Kidney tubule cell (primary cell): ENCODE results near the gene ELAPOR1.

ENCODE experiments used
- DNase-seq: peaks from one replicate; pipeline ENCODE4 v3.0.0-alpha.2; 2018; ENCODE audit warnings: low spot score

Gene ELAPOR1, protein sequence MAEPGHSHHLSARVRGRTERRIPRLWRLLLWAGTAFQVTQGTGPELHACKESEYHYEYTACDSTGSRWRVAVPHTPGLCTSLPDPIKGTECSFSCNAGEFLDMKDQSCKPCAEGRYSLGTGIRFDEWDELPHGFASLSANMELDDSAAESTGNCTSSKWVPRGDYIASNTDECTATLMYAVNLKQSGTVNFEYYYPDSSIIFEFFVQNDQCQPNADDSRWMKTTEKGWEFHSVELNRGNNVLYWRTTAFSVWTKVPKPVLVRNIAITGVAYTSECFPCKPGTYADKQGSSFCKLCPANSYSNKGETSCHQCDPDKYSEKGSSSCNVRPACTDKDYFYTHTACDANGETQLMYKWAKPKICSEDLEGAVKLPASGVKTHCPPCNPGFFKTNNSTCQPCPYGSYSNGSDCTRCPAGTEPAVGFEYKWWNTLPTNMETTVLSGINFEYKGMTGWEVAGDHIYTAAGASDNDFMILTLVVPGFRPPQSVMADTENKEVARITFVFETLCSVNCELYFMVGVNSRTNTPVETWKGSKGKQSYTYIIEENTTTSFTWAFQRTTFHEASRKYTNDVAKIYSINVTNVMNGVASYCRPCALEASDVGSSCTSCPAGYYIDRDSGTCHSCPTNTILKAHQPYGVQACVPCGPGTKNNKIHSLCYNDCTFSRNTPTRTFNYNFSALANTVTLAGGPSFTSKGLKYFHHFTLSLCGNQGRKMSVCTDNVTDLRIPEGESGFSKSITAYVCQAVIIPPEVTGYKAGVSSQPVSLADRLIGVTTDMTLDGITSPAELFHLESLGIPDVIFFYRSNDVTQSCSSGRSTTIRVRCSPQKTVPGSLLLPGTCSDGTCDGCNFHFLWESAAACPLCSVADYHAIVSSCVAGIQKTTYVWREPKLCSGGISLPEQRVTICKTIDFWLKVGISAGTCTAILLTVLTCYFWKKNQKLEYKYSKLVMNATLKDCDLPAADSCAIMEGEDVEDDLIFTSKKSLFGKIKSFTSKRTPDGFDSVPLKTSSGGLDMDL

DNA sequence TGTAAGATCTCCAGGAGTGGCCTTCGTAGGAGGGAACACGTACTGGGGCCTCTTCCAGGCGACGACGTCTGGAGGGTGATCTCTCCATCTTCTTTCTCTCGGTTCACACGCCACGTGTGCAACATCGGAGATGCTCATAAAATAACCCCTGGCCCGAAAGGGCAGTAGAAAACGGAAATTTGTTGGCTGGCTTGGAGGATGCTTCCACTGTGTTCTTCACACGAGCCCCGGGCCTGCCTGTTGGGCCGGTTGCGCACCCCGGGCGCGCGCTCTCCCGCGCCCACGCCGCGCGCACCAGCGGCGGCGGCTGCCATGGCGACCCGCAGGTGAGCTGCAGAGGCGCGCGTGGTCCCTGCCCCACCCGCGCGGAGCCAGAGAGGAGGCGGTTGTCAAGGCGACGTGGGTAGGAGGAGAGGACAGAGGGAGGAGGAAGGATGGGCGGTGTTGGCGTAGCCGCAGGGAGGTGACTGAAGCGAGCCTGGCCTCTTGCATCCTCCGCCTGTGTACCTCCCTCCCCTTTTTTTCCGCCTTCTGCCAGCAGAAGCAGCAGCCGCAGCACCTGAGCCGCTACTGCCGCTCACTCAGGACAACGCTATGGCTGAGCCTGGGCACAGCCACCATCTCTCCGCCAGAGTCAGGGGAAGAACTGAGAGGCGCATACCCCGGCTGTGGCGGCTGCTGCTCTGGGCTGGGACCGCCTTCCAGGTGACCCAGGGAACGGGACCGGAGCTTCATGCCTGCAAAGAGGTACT lies at the start of gene ELAPOR1:
Gene ELAPOR1 (plus strand): TSS at position 526 of the 752 bp plus-strand sequence. CDS start 69 bp downstream, at position 595.
- DNase-seq, result peak; percentile 56

DNA sequence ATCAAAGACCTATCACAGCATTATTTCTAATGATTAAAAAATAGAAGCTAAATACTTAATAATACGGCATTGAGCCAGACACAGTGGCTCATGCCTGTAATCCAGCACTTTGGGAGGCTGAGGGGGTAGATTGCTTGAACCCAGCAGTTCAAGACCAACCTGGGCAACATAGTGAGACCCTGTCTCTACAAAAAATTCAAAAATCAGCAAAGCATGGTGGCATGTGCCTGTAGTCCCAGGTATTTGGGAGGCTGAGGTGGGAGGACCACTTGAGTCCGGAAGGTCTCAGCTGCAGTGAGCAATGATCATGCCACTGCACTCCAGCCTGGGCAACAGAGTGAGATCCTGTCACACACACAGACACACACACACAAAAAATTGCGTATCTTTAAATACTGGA lies 48.8 kb upstream of the ELAPOR1 start:
- no peak for DNase-seq

DNA sequence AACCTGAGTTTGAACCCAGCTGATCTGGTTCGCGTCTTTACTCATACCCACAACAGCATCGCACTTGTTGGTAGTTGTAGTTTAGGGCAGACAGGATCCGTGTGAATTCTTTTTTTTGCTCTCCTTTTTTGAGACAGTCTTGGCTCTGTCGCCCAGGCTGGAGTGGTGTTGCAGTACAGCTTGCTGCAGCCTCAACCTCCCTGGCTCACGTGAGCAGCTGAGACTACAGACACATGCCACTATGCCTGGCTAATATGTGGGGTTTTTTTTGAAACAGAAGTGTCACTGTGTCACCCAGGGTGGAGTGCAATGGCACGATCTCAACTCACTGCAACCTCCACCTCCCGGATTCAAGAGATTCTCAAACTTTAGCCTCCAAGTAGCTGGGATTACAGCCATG lies 46.0 kb upstream of the ELAPOR1 start:
- DNase-seq, result no peak

DNA sequence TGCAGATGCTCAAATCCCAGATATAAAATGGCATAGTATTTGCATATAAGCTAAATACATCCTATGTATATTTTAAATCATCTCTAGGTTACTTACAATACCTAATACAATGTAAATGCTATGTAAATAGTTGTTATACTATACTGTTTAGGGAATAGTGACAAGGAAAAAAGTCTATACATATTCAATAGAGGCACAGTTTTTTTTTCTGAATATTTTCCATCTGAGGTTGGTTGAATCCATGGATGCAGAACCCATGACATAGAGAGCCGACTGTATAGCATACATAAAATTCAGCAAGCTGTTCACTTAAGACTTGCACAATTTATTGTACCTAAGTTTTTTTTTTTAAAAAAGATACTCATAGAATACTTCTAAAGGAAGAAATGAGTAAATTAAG lies 44.6 kb upstream of the ELAPOR1 start:
- no peak for DNase-seq

DNA sequence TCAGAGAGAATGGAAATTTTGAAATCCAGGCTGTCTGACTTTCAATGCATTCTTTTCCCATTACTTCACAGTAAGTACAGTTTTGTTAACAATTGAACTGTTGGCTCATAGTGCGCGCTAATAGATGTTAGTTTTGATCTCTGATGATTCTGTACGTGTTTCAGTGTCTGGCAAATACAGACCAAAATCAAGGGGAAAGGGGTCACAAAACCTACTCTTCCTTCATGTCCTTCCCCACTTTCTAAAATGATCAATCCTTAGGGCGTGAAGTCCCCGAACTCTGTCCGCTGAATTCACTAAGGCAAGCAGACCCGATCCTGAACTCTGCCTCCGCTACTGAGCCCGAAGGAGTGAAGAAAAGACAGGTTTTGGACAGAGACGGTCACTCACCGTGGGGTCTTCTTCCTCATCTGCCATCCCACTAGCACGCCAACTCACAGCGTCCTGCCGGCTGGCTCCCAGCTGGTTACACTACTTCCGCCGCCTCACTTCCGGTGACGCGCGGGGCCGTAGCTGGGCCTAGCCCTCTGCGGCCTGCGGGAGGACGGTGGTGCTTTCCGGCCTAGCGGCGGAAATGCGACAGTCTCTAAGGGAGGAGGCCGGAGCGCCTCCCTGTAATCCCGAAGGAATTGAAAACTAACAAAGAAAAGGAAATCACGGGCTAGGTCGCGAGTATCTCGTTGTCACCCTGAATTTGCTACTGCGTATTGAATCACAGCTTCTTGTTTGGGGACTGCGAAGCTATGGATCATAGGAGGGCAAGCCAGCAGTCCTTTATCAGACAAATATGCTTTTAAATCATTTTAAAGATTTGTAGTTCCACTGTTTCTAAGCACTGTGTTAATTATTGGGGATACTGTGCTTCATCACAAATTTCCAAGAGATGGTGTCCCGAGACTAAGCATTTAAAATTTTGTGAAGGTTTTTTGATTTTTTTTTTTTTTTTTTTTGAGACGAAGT lies 38.1 kb upstream of the ELAPOR1 start, which contains the start of gene TAF13:
Gene TAF13 (minus strand): TSS at position 473 of the 960 bp plus-strand sequence. CDS start 56 bp downstream, at position 417.
- DNase-seq, result peak; percentile 96

DNA sequence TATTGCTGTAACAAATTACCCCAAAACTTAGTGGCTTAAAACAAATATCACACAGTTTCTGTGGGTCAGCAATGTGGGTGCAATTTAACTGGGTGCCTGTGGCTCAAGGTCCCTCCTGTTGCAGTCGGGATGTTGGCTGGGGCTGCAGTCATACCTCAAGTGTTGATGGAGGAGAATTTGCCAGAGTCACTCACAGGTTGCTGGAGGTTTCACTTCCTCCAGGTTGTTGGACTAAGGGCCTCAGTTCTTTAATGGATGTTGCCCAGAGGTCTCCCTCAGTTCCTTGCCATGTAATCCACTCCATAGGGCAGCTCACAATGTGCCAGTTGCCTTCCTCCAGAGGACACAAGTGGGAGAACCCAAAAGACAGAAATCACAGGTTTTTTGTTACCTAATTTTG lies 35.6 kb upstream of the ELAPOR1 start:
- DNase-seq, result no peak

DNA sequence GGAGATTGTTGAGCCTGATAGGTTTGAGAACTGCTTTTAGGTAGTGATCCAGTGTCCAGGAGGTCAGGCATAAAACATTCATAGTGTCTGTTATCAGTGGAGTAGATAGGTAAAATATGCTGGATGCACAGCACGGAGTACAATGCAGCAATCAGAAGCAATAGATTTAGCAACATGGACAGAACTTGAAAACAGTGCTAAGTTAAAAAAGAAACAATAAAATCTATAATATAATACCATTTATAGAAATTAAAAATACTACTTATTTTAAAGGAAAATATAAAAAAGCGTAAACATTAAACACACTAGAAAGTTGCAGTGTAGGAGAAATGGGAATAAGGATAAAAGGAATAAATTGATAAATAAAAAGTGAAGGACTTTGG lies 34.7 kb upstream of the ELAPOR1 start:
- no peak for DNase-seq

DNA sequence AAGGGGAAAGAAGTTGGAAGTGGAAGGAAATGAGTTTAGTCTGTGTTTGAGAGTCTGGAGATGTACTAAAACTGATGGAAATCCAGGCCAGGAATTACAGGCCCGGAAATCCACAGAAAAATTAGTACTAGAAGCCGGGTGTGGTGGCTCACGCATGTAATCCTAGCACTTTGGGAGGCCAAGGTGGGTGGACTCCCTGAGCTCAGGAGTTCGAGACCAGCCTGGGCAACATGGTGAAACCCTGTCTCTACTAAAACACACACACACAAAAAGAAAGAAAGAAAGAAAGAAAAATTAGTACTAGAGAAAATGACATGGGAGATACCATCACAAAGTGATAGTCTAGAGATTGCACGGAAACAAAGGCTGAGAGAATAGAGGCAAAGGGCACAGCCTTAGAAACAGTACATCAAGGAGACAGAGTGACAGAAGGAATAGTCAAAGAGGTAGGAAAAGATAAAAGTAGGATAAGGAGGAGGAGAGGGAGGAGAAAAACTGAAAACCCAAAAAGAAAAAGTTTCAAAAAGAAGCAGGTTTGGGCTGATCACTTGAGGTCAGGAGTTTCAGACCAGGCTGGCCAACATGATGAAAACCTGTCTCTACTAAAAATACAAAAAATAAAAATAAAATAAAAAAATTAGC lies 33.4 kb upstream of the ELAPOR1 start:
- DNase-seq, result no peak

DNA sequence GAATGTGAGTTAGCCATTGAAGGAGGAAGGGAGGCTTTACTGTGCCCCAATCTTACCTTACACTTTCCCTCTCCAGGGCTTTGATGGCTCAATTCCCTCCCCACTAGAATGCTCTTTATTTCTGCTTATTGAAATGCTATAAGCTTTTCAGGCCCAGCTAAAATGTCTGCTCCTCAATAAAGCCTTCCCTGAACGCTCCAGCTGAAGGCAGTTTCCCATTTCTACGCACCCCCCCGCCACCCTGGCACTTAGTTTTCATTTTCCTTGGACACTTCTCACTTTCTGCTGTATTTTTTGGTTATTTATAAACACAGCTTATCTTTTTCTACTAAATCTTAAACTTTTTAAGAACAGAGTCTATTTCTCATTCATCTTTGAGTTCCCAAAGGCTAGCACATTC lies 30.4 kb upstream of the ELAPOR1 start:
- DNase-seq, result no peak

DNA sequence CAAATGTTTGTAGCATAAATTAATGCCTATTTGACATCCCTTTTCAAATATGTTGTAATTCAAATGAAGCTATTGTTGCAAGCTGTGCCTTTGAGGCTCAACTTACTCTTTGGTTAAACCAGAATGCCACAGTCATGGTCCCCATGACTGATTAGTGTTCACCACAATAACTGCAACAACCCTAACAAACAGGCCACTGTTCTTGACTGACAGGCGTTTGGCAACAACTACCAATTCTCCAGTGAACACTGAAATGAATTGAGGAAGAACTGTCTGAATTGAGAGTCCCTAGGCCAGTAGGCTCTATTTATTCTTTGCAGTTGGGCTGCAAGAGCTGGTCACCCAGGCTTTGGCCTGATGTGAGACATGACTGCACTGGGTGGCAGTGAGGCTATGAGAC lies 30.0 kb upstream of the ELAPOR1 start:
- no peak for DNase-seq

DNA sequence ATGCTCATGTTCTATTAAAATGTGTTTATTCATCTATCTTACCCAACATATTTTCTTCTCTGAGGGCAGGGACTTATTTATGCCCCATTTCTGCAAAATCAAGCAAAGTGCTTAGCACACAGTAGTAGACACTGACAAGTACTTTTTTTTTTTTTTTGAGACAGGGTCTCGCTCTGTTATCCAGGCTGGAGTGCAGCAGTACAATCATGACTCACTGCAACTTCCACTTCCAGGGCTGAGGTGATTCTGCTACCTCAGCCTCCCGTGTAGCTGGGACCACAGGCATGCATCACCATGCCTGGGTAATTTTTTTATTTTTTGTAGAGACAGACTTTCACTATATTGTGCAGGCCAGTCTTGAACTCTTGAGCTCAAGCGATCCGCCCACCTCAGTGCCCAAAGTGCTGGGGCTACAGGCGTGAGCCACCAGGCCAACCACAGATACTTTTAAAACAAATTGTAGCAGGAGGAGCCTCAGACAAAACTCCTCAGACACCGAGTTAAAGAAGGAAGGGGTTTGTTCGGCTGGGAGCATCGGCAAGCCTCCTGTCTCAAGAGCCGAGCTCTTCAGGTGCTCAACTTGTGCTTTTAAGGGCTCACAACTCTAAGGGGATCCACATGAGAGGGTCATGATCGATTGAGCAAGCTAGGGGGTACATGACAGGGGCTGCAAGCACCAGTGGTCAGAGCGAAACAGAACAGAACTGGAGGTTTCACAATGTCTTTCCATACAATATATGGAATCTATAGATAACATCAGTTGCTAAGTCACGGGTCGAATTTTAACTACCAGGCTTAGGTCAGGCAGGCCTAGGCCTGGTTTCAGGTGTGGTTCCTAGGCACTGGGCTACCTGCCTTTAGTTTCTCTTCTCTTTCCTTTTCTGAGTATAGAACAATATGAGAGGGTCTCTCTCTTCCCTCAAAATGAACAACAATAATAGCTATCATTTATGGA lies 29.1 kb upstream of the ELAPOR1 start:
- peak; percentile 83 for DNase-seq

DNA sequence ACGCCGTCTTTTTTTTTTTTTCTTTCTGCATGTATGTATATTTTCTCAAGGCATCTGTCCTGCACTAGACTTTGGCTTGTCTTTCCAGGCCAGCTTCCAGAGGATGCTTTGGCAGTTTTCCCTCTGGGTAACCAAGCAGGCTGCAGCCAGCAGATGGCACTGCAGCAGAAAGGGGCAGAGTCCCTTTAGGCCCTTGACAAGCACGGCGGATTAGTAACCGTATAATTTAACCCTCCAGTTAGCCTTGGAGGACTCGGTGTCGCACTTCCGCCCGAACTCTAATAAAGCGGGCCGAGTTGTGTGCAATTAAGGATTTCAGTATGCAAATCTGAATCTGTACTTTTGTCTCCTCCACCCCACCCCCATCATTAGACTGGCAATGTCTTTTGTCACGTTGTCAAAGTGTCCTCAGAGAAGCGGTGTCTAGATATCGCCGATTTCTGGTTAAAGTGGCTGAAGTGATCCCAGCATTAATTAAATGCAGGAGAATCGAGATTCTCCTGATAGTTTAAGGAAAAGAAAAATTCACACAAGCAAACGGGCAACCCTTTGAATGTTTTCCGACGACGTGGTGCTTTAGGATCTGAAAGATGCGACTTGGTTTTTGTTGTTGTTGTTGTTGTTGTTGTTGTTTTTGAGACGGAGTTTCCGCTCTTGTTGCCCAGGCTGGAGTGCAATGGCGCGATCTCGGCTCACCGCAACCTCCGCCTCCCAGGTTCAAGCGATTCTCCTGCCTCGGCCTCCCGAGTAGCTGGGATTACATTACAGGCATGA lies 24.5 kb upstream of the ELAPOR1 start:
- peak; percentile 78 for DNase-seq

DNA sequence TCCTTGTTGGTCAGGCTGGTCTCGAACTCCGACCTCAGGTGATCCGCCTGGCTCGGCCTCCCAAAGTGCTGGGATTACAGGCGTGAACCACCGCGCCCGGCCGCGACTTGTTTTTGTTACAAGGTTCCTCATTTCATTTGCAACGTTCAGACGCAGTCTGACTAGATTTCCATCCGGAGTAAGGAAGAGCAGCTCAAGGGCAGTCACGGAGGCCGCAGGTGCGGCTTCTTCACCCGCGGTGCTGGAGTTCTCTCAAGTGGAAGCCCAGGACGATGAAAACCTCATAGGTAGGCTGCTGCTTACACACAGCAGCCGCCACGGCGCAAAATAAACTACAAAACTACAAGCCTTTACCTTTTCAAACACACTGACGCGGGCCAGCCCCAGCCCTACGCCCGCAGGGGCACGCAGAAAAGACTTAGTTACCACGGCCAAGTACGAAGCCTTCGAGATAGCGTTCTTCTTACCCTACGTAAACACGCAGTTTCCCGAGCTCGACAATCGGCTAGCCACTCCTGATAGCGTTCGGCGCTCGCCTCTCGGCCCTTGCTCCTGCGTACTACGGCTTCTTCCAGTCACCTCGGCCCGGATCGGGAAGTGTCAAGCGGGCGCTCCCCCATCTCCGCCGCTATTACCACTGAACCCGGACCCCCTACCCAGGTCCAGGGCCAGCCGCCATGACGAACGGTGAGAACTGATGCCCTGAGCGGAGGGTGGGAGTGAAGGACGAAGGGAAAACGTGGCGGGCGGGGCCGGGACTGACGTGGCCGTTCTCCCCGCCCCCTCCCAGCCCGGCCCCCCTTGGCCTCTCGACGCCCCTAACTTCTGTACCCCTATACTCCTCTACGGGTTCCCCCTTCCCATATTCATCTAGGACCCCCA lies 23.5 kb upstream of the ELAPOR1 start, which contains the start of gene TMEM167B:
Gene TMEM167B (plus strand): TSS at position 569 of the 882 bp plus-strand sequence. CDS start 109 bp downstream, at position 678.
- DNase-seq, result peak; percentile 94

DNA sequence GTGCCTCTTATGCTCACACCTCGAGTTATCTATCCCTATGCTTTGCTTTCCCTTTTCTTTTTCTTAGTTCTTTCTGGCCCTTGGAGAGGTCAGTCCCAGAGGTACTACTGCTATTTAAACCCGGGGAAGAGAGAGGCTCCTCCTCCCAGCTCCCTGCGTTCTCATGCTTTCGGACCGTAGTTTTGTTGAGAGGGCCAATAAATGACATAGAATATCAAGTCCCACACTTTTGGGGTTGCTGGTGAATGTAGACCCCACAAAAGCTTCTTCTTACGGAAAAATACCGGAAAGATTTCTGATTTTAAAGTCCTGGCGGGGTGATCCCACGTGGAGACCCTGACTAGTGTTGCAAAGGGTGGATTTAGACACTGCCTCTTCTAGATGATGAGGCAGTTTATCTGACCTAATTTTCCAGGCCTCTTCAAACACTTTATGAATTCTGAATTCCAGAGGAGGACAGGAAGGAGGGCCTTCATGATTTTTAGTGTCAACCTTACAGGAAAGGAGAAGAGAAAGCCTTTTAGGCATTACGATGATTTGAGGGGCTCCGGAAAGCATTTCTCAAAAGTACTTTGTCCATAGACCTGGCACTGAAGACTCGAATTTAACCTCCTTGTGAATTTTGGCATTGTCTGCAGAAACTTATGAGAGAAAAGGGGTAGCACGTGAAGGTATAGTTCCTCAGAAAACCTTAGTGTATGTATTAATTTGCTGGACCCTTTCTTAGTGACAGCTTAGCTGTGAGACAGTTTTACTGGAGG lies 22.7 kb upstream of the ELAPOR1 start:
- peak; percentile 61 for DNase-seq

DNA sequence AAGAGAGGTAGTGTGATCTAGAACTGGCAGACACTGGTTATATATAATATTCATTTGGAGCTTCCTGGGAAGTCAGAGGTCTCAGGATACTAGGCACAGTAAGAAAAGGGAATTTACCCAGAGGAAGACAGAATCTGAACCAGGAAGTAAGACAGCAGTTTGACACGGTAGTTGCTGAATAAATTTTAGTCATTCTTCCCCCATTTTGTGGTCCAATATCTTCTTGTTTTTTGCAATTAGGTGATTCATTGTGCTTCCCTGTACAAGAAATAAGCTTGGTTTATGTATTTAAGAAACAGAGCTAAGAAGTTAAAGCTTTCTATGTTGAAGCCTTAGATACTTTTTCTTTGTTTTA lies 22.1 kb upstream of the ELAPOR1 start:
- peak; percentile 64 for DNase-seq

DNA sequence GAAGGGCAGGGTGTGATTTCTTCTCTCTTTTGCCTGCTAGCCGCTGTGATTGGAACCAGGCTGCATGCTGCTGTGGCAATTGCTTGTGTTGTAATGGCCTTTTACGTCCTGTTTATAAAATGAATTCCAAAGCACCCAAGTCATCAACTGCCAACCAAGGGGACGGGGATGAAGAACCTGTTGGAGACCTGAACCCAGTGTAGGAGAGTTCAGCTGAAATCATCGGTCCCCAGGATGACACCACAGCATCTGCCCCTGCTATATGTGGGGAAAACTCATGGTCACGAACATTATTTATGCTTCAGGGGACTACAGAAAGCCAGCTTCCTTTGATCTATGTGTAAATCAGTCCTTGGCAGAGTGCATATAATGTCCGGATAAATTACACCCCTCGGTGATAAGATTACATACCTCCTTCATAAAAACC lies 19.5 kb upstream of the ELAPOR1 start:
- DNase-seq, result no peak
